Kidney epithelial cell (primary cell): Measurements from ENCODE around the gene EMID1. TPM values are rescaled to one million over a fixed set of nuclear protein-coding genes. Genes with fewer than 3 reads are reported as not detected.

Experiments used
- DNase-seq: peaks from one replicate; pipeline ENCODE4 v3.0.0-alpha.2; 2010; ENCODE audit warnings: low read depth
- H3K27me3 ChIP-seq: 2 replicates; pipeline ENCODE4 v1.6.0; 2011; ENCODE audit warnings: low read length; ENCODE audit not compliant: control insufficient read depth, insufficient read depth
- H3K36me3 ChIP-seq: 2 replicates; pipeline ENCODE4 v1.5.1; 2011; ENCODE audit warnings: low read length; ENCODE audit not compliant: control insufficient read depth, insufficient read depth
- H3K4me3 ChIP-seq: 2 replicates; pipeline ENCODE4 v1.5.1; 2011; ENCODE audit warnings: low read depth, mild to moderate bottlenecking, control low read depth, low read length
- total RNA-seq: library from RNA; depleted of rRNA; stranded (reverse); fragments of >200 nt; gene quantifications from 2 replicates; pipeline ENCODE4 v1.2.3, GENCODE V29; 2015
- TF ChIP-seq, protein P1 (sequence below): IDR thresholded peaks from 2 replicates; pipeline ENCODE4 v1.5.1; 2011; ENCODE audit warnings: mild to moderate bottlenecking, moderate library complexity, low read length, control low read depth, inconsistent platforms; ENCODE audit not compliant: insufficient read depth, poor library complexity, severe bottlenecking

EMID1 gene
- total RNA-seq, 1 donor from 2014 or later, result 2.2 TPM

DNA sequence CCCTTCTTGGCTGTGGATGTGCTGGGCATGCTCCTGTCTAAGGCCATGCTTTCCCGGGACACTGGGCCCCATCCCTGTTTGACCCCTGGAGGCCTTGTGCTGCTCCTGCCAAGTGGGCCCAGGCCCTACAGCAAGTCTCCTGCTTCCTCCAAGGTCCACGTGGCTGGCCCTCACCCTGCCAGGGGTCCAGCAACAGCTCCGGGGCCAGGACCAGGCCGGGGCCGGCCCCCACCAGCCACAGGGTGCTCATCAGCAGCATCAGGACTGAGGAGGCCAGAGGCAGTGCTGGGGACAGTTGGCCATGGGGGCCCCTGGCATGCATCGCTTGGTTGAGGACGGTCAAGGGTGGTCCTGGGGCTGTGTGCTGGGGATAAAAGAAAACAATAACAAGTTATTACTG is 59.6 kb downstream of the EMID1 start:
- no peaks in the 10 kb centered on the region for H3K27me3 ChIP-seq
- DNase-seq, result no peak
- TF ChIP-seq, protein P1, sequence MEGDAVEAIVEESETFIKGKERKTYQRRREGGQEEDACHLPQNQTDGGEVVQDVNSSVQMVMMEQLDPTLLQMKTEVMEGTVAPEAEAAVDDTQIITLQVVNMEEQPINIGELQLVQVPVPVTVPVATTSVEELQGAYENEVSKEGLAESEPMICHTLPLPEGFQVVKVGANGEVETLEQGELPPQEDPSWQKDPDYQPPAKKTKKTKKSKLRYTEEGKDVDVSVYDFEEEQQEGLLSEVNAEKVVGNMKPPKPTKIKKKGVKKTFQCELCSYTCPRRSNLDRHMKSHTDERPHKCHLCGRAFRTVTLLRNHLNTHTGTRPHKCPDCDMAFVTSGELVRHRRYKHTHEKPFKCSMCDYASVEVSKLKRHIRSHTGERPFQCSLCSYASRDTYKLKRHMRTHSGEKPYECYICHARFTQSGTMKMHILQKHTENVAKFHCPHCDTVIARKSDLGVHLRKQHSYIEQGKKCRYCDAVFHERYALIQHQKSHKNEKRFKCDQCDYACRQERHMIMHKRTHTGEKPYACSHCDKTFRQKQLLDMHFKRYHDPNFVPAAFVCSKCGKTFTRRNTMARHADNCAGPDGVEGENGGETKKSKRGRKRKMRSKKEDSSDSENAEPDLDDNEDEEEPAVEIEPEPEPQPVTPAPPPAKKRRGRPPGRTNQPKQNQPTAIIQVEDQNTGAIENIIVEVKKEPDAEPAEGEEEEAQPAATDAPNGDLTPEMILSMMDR, result no peak
- no peaks in the 10 kb centered on the region for H3K36me3 ChIP-seq
- H3K4me3 ChIP-seq, result no peak overlapping the region

- TF ChIP-seq, protein P1, result no peak
- H3K27me3 ChIP-seq, result no peaks in the 10 kb centered on the region
- no peak overlapping the region for H3K4me3 ChIP-seq
- no peaks in the 10 kb centered on the region for H3K36me3 ChIP-seq
- no peak for DNase-seq
Observed at GRCh38 chr22:29265929-29266328, 60.2 kb downstream of the EMID1 start.

- no peak for DNase-seq
- Histone ChIP-seq H3K36me3 (no peaks in the 10 kb centered on the region), H3K4me3 (peak overlapping the region; percentile 76), H3K27me3 (no peaks in the 10 kb centered on the region)
- TF ChIP-seq, protein P1, result no peak
Observed at GRCh38 chr22:29266564-29267461, 61.1 kb downstream of the EMID1 start.

DNA sequence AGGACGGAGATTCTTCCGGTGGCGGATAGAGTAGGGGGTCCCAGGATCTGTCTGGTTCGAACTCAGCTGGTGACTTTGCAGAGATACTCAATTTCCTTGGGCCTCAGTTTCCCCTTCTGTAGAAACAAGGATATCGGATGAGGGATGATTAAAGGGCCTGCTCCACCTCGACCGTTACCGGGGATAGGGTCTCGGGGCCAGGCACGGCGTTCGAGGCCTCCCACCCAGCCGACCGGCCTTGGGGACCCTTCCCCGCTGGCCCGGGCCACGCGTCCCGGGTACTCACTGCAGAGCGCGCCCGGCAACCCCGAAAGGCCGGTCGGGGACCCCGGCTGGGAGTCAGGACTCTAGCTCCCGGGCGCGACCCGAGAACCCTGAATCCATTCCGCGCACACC is 61.8 kb downstream of the EMID1 start:
- no peaks in the 10 kb centered on the region for H3K27me3 ChIP-seq
- H3K4me3 ChIP-seq, result peak overlapping the region; percentile 76
- no peak for DNase-seq
- TF ChIP-seq, protein P1, result no peak
- no peaks in the 10 kb centered on the region for H3K36me3 ChIP-seq

DNA sequence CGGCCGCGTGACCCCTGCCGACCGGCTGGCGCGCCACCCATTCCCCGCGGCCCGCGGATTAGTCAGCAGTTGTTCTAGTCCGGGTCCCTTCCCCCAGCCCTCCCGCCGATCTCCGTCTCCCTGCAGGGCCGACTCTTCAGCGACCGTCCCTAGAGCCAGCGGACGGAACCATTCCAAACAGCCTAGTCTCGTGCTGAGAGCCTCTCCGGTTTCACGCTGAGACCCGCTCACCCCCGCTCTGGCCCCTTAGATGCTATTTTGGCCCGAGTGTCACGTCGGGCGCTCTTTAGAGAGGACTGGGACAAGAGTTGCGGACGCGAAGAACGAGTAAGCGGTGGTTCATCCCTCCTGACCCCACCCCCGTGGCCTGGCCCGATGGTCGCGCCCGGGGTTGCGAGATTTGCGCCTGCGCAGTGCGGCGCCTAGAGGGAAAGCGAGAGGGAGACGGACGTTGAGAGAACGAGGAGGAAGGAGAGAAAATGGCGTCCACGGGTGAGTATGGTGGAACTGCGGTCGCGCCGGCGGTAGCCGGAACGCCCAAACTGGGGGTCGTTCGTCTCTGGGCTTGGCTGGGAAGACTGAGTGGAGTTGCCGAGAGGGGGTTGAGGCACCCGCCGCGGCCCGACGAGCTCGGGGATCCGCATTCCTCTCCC is 62.3 kb downstream of the EMID1 start, which contains the start of the genes EWSR1 and RHBDD3:
Gene EWSR1 (plus strand): TSS at position 411 of the 653 bp plus-strand sequence. CDS start 69 bp downstream, at position 480.
Gene RHBDD3 (minus strand): TSS at position 124 of the 653 bp plus-strand sequence. CDS start 2,355 bp downstream, outside the sequence.
- DNase-seq, result peak; percentile 57
- TF ChIP-seq, protein P1, result no peak
- Histone ChIP-seq H3K4me3 (peak within 1 kb of the TSS; percentile 76), H3K36me3 (no peaks in the 10 kb centered on the region), H3K27me3 (no peaks in the 10 kb centered on the region)
